Measurements from ENCODE around the gene RTN4R. TPM values are rescaled to one million over a fixed set of nuclear protein-coding genes. Genes with fewer than 3 reads are reported as not detected.

Gene RTN4R
- total and polyA plus RNA-seq, 2 of the 8 experiments (the other 6 are each of a cell fraction or from before 2014, with no cell fraction given) = 21.8 to 41.3 TPM

GRCh38 chr22:20251491-20251890 lies 16.6 kb downstream of the RTN4R start:
- H2BK12ac ChIP-seq (ENCODE audit: low read depth, low read length) = no peak overlapping the region
- no peak overlapping the region for H3K27ac ChIP-seq (ENCODE audit: low read depth, low read length)
- peak overlapping the region; percentile 32; the same call in 1 of the 2 replicates for H2AK5ac ChIP-seq (ENCODE audit: low read depth, low read length)
- peaks cover 8% of the 10 kb centered on the region; the same call in 1 of the 2 replicates for H3K23me2 ChIP-seq (ENCODE audit: low read depth, low read length)
- no peak overlapping the region for H3K4me2 ChIP-seq (ENCODE audit: insufficient read depth in 1 of 2, low read depth in 2 of 2, low read length in 2 of 2)
- H3K4me3 ChIP-seq (ENCODE audit: extremely low read depth in 1 of 4, insufficient read depth in 2 of 4, low read depth in 3 of 4, low read length in 4 of 4) = no peak overlapping the region
- POLR2A ChIA-PET (ENCODE audit: partially characterized antibody) = no interaction called here
- no peak overlapping the region for H3K14ac ChIP-seq (ENCODE audit: insufficient read length)
- H3K9ac ChIP-seq (replicated peaks in 1 of 4; ENCODE audit: extremely low read depth in 1 of 4, low read depth in 3 of 4, low read length in 3 of 4) = no peak overlapping the region
- H2BK15ac ChIP-seq (ENCODE audit: low read length) = no peak overlapping the region
- H4K8ac ChIP-seq (ENCODE audit: extremely low read depth, insufficient read depth, low read length) = no peak overlapping the region
- FAIRE-seq (no peak), DNase-seq (ENCODE audit: low read depth in 1 of 2, low spot score in 2 of 2) (no peak)
- H3K56ac ChIP-seq (replicated peaks; ENCODE audit: insufficient read length, low read depth, low read length) = peak overlapping the region; percentile 97
- no peak overlapping the region for H3K23ac ChIP-seq (ENCODE audit: insufficient read length)
- H3K79me1 ChIP-seq (ENCODE audit: low read depth, low read length) = peaks cover 11% of the 10 kb centered on the region
- H2AFZ ChIP-seq (ENCODE audit: low read length) = no peak overlapping the region
- CTCF ChIA-PET (ENCODE audit: partially characterized antibody) = no interaction called here
- no peak overlapping the region for H2BK5ac ChIP-seq (ENCODE audit: low read depth, low read length)
- H4K91ac ChIP-seq (replicated peaks; ENCODE audit: insufficient read length, low read length) = no peak overlapping the region
- no peaks in the 10 kb centered on the region for H3K36me3 ChIP-seq (ENCODE audit: control insufficient read depth in 2 of 4, insufficient read depth in 4 of 4, low read length in 3 of 4)
- no peak overlapping the region for H3K4ac ChIP-seq (replicated peaks; ENCODE audit: insufficient read length, low read depth, low read length)
- no peak overlapping the region for H4K5ac ChIP-seq (ENCODE audit: insufficient read length, low read depth, low read length)
- H3K4me1 ChIP-seq (replicated peaks in 1 of 4; ENCODE audit: control insufficient read depth in 3 of 4, insufficient read depth in 4 of 4, low read length in 3 of 4) = peaks cover 0 to 7% (median 4%) of the 10 kb centered on the region in 4 experiments; a peak in 6 of 7 replicates
- peaks cover 4 to 19% of the 10 kb centered on the region in 2 experiments for H4K20me1 ChIP-seq (replicated peaks in 1 of 2; ENCODE audit: control insufficient read depth in 1 of 2, insufficient read depth in 2 of 2, low read length in 2 of 2)
- no peak overlapping the region for H2BK20ac ChIP-seq (ENCODE audit: low read length)
- no peak overlapping the region for H3K18ac ChIP-seq (ENCODE audit: extremely low read depth, low read length)
- H3K9me3 ChIP-seq (ENCODE audit: insufficient read depth in 2 of 2, low read depth in 1 of 2, low read length in 1 of 2) = 0 out of 4 replicates have a peak, but pooled peaks cover 0 to 3% of the 10 kb centered on the region in 2 experiments
- peaks cover 0 to 11% of the 10 kb centered on the region in 2 experiments for H3K79me2 ChIP-seq (ENCODE audit: control insufficient read depth in 1 of 2, insufficient read depth in 2 of 2, low read length in 2 of 2)
- H3K27me3 ChIP-seq (replicated peaks in 1 of 4; ENCODE audit: control insufficient read depth in 3 of 4, extremely low read depth in 1 of 4, insufficient read depth in 3 of 4, low read length in 3 of 4) = no peaks in the 10 kb centered on the region
- no peak overlapping the region for H2BK120ac ChIP-seq (replicated peaks; ENCODE audit: low read depth, low read length)
- no peak for TF ChIP-seq ASH2L (IDR thresholded peaks at IDR 0.05; ENCODE audit: low read length)
- TF ChIP-seq JUN (IDR thresholded peaks at IDR 0.05; ENCODE audit: low read depth, low read length) = no peak
- no peak for TF ChIP-seq TAF1 (IDR thresholded peaks at IDR 0.05; ENCODE audit: low read depth, low read length)
- no peak for TF ChIP-seq NRF1 (IDR thresholded peaks at IDR 0.05; ENCODE audit: low read depth, low read length)
- TF ChIP-seq TCF12 (IDR thresholded peaks at IDR 0.05; ENCODE audit: low read depth, low read length) = no peak
- TF ChIP-seq SAP30 (IDR thresholded peaks at IDR 0.05; ENCODE audit: insufficient read depth, insufficient replicate concordance, low read length) = no peak
- no peak for TF ChIP-seq EP300 (IDR thresholded peaks at IDR 0.05; ENCODE audit: borderline replicate concordance in 1 of 2, low read depth in 2 of 2, low read length in 2 of 2)
- no peak for TF ChIP-seq CHD2 (IDR thresholded peaks at IDR 0.05; ENCODE audit: low read length)
- TF ChIP-seq FOSL1 (IDR thresholded peaks at IDR 0.05; ENCODE audit: insufficient read depth, low read depth, low read length) = no peak
- TF ChIP-seq NANOG (IDR thresholded peaks at IDR 0.05; ENCODE audit: insufficient read depth, low read depth, low read length, poor library complexity, severe bottlenecking) = no peak
- TF ChIP-seq JUND (IDR thresholded peaks at IDR 0.05; ENCODE audit: low read length) = no peak
- TF ChIP-seq SP2 (IDR thresholded peaks at IDR 0.05; ENCODE audit: low read length) = no peak
- TF ChIP-seq SP1 (IDR thresholded peaks at IDR 0.05; ENCODE audit: low read depth, low read length) = no peak
- TF ChIP-seq POLR2A (IDR thresholded peaks at IDR 0.05; ENCODE audit: control extremely low read depth in 1 of 2, low read depth in 2 of 2, low read length in 2 of 2) = no peak
- TF ChIP-seq TBP (IDR thresholded peaks at IDR 0.05; ENCODE audit: low read depth, low read length) = no peak
- no peak for TF ChIP-seq BCL11A (IDR thresholded peaks at IDR 0.05; ENCODE audit: low read depth in 2 of 2, low read length in 2 of 2)
- no peak for TF ChIP-seq SIRT6 (IDR thresholded peaks at IDR 0.05; ENCODE audit: low read length)
- TF ChIP-seq CREB1 (IDR thresholded peaks at IDR 0.05) = no peak

All from H1 (cell line).